ENCODE results near the gene MRPL1.
"Not testable (repeated sequence)": the region's sequence is repeated elsewhere in the genome, so short reads cannot be mapped to it uniquely, and the experiment has no call there.

Gene MRPL1

DNA sequence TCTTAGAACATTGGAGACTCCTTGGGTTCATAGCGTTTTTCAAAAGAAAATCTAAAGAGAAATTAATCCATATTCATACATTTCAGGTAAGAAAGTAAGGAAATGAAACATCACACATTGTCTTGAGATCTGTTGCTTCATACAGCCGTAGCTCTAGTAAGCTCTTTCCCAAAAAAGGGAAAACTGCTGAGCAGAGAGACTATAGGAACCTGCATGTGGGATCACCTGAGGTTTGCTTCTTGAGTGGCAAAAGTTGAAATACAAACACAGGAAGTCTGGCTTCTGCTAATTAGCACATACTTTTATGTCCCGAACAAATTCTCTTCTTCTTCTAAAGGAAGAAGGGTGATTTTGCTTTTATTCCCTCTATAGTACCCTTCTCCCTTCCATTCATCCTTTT, 57.7 kb downstream of the MRPL1 start:
- no peak for DNase-seq

DNA sequence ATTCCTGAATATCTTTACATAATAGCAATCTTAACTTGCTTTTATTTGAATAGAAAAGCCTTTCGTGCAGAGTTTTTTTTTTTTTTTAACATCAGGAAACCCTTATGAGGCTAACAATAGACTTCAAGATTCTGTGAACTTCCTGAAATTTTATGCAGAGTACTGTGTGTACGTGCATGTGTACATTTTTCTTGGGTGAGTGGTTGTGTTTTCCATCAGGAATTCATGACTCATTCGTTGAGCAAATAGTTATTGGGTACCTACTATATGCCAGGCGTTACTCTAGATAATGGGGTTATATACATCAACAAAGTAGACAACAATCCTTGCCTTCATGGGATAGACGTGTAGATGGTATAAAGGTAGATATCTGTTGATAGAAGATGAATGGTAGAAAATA, 59.1 kb downstream of the MRPL1 start:
- no peak for DNase-seq

DNA sequence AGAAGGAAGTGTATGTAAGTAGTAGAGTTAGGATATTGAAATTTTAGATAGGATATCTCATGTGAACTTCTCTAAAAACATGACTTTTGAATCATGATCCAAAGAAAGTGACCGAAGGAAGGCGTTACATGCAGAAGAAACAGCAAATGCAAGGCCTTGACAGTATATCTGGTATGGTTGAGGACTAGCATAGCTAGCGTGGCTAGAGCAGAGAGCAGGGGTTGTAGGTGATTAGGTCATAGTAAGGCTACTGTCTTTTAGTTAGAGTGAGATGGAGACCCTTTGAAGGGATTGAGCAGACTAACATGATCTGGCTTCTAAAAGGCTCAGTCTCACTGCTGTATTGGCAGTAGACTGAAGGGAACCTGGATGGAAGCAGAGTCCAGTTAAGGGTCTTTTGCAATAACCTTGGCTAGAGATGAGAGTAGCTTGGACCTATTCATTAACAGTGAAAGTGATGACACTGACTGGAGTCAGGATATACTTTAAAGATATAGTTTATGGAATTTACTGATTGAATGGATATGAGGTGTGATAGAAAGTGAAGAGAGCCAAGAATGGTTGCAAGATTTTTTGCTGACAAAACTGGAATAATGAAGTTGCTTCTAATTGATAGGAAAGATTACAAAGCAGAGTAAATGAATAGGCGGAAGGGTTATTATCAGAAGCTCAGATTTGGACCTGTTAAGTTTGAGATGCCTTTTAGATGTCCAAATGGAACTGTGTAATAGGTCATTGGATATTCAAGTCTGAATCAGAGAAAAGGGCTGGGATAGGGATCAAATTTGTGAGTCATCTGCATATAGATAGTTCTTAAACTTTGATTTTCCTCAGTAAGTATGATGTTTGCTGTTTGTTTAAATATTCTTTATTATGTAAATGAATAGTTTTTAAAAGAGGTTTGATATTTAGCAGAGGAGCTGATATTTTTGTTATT, 59.8 kb downstream of the MRPL1 start:
- DNase-seq, result no peak

DNA sequence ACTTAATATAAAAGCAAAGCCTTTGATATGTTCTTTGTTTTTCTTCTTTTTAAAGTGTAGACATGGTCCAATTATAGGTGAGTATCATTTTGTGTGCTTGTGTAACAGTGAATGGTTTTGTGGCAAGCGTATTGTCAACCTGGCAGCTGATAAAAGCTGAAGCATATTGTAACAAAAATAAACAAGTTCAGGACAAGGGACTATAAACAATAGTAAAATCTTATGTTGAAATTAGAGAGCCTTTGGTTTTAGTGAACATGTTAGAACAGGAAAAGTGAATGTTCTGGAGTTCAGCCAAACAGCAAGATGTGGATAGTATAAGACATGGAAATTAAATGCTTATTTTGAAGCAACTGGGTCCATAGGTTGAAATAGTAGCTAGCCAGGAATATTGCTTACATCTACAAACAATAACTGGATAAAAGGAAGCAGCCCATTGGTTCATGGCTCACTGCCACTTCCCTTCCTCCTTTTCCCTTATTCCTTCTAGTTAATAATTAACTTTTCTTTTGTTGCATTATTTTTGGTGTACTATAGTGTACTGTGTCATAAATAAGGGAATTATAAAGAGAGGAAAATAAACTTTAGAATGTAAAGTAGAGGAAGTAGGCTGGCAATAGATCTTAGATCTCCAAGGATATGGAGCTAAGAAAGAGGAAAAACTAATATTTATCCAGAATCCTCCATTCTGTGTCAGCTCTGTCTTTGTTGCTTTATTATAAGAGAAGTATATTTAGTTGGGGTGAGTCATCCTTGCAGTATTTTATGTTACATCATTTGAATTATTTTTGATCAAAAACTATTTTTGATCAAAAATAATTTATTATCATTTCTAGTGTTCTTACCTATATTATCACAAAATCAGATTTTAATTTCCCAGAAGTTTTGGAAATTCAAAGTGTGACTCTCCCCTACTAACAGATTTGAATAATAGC, 65.6 kb downstream of the MRPL1 start:
- DNase-seq, result no peak

DNA sequence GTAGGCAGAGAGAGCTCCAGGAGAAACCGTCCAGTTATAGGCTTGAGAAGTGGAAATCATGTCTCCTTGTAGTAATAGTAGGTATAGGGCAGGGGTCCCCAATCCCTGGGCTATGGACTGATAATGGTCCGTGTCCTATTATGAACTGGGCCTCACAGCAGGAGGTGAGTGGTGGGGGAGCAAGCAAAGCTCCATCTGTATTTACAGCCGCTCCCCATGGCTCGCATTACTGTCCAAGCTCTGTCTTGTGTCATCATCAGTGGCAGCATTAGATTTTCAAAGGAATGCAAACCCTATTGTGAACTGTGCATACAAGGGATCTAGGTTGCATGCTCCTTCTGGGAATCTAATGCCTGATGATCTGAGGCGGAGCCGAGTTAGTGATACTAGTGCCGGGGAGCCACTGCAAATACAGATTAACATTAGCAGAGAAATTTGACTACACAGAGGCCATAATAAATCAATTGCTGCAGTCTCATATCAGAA, 67.6 kb downstream of the MRPL1 start:
- no peak for DNase-seq

DNA sequence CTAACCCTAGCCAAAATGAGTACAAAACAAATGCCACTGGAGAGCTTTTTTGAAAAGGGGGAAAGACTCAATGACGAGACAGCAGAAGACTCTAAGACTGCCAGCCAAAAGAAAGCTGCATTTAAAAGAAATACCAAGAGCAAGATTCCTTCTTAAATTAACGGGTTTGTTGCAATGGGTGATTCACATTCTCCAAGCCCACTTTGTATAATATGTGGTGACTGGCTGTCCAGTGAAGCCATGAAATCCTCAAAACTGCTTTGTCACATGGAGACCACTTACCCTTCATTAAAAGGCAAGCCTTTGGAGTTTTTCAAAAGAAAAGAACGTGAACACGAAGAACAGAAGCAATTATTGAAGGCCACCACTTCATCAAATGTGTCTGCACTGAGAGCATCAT, 68.2 kb downstream of the MRPL1 start:
- no peak for DNase-seq

DNA sequence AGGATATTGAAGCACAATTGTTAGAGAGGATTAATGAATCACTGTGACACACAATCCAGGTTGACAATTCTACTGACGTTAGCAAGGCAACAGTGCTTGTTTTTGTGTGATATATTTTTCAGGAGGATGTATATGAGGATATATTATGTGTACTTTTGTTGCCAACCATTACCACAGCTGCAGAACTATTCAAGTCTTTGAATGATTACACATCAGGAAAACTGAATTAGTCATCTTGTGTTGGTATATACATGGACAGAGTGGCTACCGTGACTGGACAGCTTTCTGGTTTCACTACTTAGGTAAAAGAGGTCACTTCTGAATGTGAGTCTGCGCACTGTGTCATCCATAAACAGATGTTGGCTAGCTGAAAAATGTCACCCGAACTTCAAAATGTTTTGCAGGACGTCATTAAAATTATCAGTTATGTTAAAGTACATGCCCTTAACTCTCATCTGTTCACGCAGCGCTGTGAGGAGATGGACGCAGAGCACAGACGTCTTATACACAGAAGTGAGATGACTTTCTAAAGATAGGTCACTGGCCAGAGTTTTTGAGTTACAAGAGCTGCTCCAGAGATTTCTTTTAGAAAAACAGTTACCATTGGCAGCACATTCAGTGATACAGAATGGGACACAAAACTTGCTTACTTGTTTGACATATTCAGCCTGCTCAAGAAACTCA, 69.0 kb downstream of the MRPL1 start:
- DNase-seq, result no peak

DNA sequence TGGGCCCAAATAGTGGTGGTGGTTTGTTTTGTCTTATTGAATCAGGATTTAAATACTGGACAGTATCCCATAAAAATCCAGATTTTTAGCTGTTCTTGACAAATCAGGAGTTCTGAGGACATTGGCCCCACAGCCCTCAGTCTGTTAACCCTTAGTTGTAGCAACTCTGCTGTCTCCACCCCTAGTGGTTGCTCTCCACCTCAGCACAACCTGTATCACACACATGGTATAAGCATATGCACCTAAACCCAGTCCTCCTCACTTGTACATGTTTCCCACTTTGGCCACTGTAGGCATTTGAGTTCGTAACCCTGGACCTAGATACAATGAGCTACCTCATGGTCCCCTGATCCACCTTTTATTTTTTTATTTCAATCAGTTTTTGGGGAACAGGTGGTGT, 75.9 kb downstream of the MRPL1 start:
- no peak for DNase-seq

DNA sequence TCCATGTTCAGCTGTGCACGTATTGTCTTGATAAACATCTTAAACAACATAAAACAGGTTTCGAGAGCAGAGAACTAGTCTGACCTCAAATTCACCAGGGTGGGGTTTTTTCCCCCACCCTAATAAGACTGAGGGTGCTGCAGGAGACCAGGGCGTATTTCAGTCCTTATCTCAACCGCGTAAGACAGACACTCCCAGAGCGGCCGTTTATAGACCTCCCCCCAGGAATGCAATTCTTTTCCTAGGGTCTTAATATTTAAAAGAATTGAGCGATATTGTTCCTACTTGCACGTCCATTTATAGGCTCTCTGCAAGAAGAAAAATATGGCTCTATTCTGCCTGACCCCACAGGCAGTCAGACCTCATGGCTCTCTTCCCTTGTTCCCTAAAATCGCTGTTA, 83.3 kb downstream of the MRPL1 start:
- DNase-seq, result not testable (repeated sequence)

DNA sequence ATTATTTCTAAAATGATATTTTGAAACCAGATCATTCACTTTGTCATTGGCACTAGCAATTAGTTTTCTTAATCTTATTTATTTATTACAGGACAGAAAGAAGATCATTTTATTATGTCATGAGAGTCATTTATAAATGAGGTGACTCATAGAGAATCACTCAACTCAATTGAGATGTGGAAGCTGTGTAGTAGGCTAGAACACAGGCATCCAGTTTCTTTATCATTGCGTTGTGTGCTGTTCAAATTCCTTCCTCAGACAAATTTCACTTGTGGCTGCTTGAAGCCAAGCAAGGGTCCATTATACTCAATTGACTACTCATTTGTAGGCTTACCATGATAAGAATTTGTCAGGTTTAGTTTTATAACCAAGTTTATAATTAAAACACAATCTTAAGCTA, 87.6 kb downstream of the MRPL1 start:
- no peak for DNase-seq

DNA sequence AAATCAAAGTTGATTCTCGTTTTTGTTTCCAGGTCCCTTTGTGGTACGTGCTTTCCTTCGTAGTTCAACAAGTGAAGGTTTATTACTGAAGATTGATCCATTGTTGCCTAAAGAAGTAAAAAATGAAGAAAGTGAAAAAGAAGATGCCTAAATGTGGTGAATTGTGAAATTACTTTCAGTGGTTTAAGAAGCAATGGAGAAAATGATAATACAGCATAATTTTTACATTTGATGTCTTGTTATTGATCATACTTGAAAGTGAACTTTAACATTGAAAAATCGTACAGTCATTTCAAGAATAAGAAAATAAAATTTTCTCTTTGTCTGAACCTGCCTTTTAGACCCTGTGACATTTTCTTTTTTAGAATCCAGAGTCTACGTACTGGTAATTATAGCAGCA, 89.8 kb downstream of the MRPL1 start:
- DNase-seq, result no peak

DNA sequence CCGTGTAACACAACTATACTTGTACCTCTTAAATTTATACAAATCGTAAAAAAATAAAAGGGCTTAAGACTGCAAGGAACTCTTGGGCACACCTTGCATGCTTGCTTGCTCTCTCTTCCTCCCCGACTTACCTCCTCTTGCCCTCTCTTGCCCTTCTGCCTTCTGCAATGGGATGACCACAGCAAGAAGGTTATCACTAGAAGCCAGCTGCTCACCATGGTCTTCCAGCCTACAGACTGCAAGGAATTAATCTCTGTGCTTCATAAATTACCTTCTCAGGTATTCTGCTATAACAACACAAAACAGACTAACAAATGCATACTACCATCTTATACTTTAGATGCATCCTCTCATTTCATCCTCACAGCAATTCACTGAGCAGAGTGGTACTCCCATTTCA, 92.1 kb downstream of the MRPL1 start:
- DNase-seq, result no peak

DNA sequence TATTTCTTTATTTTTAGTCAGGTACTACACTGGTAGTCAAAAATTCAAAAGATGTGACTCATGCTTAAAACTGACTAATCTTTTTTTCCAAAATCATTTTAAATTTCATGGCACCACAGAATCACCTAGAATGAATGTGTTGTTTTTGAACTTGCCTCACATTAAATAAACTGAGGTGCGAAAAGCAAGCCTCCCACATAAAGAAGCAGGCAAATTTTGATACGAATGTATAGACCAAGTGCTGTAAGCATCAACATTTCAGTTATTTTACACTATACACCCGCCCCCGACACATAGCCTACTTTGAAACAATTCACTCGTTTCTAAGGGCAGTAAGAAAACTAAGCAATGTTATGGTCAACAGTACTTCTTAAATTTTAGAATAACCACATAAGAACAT, 94.3 kb downstream of the MRPL1 start:
- DNase-seq, result no peak

DNA sequence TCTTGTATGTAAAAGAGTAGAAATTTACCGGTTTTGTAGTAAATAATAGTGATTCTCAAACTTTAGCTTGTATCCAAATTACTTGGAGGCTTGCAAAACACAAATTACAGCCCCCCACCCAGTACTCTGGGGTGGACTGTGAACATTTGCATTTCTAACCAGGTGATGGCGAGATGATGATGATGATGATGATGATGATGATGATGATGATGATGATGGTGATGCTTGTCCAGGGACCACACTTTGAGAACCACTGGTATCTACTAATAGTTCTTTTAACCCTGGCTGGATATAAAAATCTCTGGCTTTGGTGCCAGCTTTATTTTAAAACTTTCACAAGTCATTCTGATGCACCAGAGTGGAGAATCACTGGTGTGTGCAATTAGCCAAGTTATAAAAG, 96.3 kb downstream of the MRPL1 start:
- no peak for DNase-seq

DNA sequence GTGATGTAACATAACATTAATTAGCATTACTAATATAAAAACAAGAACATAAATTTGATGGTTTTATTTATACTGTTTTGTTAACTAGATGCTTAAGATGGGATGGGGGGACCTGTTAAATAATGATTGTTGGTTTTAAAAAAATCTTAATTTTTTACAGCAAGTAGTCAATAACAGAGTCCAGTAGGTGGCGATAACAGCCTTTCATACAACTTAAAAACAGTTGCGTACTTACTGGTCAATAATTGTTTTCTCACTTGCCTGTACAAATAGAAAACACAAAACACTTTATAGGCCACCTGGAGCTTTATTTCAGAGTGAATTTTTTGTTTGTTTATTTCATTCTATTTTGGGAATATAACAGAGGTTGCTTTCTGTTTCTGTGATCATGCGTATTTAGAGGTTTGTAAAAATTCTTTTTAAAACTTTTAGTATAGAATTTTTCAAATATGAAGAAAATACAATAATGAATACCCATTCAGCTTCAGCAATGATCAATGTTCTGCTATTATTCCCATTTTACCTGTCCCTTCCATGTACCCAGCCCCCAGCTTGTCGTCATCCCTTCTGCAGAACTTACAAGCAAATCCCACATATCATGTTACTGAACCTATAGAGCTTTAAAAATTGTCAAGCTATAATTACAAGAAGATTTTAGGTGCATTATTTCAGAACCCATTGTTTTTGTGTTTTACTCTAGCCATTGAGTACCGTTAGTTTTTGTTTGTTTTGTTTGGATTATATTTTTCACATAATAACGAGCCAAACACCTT, 97.1 kb downstream of the MRPL1 start:
- DNase-seq, result peak; percentile 36

DNA sequence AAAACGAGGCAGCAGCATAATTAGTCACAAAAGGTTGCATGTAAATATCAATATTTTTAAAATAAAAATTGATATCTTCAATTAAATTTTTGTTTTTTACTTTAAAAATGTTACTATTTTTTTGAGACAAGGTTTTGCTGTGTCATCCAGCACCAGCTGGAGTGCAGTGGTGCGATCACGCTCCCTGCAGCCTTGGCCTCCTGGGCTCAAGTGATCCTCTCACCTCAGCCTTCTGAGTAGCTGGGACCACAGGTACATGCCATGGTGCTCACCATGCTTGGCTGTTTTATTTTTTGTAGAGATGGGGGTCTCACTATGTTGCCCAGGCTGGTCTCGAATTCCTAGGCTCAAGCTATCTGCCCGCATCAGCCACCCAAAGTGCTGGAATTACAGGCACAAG, 97.7 kb downstream of the MRPL1 start:
- DNase-seq, result no peak

DNA sequence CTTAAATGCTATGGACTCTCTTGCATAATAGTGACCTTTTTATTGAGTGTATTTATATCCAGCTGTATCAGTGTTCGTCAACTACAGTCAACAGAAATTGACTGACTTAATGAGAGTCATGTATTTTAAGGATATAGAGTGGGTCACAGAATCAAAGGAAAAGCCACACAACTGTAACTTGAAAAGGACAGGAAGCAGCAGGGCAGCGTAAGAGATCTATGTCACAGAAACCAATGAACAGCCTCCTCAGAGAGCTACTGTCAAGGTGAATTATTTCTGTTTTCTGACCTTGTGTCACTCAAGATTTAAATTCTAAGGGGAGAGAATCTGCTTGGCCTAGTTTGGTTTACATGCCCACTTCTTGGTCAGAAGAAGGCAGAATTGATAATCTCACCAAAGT, 100.4 kb downstream of the MRPL1 start:
- DNase-seq, result no peak

DNA sequence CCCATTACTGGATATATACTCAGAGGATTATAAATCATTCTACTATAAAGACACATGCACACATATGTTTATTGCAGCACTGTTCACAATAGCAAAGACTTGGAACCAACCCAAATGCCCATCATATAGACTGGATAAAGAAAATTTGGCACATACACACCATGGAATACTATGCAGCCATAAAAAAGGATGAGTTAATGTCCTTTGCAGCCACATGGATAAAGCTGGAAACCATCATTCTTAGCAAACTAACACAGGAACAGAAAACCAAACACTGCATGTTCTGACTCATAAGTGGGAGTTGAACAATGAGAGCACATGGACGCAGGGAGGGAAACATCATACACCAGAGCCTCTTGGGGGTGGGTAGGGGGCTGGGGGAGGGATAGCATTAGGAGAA, 111.0 kb downstream of the MRPL1 start:
- not testable (repeated sequence) for DNase-seq

DNA sequence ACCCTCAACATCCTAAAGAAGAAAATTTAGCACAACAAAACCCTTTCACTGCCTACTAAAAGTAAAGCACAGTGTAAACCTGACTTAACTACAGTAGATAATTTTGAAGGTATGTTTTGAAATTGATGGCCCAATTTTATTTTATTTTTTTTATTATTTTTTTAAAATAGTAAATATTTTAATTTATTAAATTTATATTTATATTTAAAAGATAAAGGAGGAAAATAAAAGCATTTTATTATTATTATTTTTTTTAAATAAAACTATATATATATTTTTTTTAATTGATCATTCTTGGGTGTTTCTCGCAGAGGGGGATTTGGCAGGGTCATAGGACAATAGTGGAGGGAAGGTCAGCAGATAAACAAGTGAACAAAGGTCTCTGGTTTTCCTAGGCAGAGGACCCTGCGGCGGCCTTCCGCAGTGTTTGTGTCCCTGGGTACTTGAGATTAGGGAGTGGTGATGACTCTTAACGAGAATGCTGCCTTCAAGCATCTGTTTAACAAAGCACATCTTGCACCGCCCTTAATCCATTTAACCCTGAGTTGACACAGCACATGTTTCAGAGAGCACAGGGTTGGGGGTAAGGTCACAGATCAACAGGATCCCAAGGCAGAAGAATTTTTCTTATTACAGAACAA, 120.4 kb downstream of the MRPL1 start:
- DNase-seq, result not testable (repeated sequence)

DNA sequence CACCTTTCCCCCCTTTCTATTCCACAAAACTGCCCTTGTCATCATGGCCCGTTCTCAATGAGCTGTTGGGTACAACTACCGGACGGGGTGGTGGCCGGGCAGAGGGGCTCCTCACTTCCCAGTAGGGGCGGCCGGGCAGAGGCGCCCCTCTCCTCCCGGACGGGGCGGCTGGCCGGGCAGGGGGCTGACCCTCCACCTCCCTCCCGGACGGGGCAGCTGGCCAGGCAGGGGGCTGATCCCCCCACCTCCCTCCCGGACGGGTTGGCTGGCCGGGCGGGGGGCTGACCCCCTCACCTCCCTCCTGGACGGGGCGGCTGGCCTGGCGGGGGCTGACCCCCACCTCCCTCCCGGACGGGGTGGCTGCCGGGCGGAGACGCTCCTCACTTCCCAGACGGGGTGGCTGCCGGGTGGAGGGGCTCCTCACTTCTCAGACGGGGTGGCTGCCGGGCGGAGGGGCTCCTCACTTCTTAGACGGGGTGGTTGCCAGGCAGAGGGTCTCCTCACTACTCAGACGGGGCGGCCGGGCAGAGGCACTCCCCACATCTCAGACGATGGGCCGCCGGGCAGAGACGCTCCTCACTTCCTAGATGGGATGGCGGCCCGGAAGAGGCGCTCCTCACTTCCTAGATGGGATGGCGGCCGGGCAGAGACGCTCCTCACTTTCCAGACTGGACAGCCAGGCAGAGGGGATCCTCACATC, 121.1 kb downstream of the MRPL1 start:
- DNase-seq, result not testable (repeated sequence)

DNA sequence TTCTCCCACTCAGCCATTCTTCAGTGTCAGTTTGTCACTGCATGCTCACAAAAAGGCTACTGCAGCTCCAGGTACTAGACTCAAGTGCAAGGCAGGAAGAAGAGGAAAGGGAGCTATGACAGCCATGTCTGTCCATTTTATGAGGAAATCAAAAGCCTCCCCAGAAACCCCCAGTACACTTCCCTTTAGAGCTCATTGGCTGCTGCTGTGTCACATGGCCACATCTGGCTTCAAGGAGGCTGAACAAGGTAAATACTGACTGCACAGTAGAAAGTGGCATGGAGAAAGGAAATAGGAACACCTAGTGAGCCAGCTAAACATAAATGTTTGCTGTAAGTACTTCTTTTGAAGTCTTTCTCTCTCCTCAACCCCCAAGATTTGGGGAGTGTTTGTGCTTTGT, 127.3 kb downstream of the MRPL1 start:
- DNase-seq, result no peak

Data from NCI-H1694 (cell line).